Neutrophil (primary cell): Measurements from ENCODE around the gene ANXA6.

Source experiments
- H3K27ac ChIP-seq: fragments of 200-600 bp; sonication (generic); 2 replicates; pipeline ENCODE4 v1.5.1; 2016; ENCODE audit warnings: mild to moderate bottlenecking, moderate library complexity
- H3K27me3 ChIP-seq: fragments of 200-600 bp; sonication (generic); 2 replicates; pipeline ENCODE4 v1.6.0; 2016; ENCODE audit warnings: mild to moderate bottlenecking
- H3K36me3 ChIP-seq: fragments of 200-600 bp; sonication (generic); 2 replicates; pipeline ENCODE4 v1.5.1; 2017
- H3K4me1 ChIP-seq, 2 experiments: fragments of 200-600 bp in 1 of 2; sonication (generic) in 1 of 2; 1 replicate in 1 of 2; 2 replicates in 1 of 2; pipeline versions ENCODE4 v1.5.1 to v1.6.1; 2013 to 2016; ENCODE audit warnings: low read depth in 1 of 2, low read length in 1 of 2, mild to moderate bottlenecking in 1 of 2, moderate library complexity in 1 of 2; ENCODE audit not compliant: control insufficient read depth in 1 of 2, insufficient read depth in 1 of 2
- H3K4me3 ChIP-seq, 2 experiments: fragments of 200-600 bp in 1 of 2; sonication (generic) in 1 of 2; 1 replicate in 1 of 2; 2 replicates in 1 of 2; pipeline ENCODE4 v1.5.1; 2013 to 2016; ENCODE audit warnings: low read depth in 1 of 2, low read length in 1 of 2, mild to moderate bottlenecking in 1 of 2, moderate library complexity in 1 of 2
- H3K9me3 ChIP-seq: fragments of 200-600 bp; sonication (generic); 2 replicates; pipeline ENCODE4 v1.5.1; 2016
- CTCF ChIP-seq: fragments of 200-600 bp; sonication (generic); IDR thresholded peaks from 2 replicates; pipeline ENCODE4 v1.5.1; 2016; ENCODE audit warnings: antibody characterized with exemption

Gene ANXA6

GRCh38 chr5:151153766-151154272, 3.8 kb downstream of the ANXA6 start:
- Histone ChIP-seq H3K27me3 (no peaks in the 10 kb centered on the region), H3K36me3 (no peaks in the 10 kb centered on the region), H3K4me1 (peaks cover 85 to 87% of the 10 kb centered on the region in 2 experiments), H3K4me3 (no peak overlapping the region), H3K9me3 (no peaks in the 10 kb centered on the region), H3K27ac (peak overlapping the region; percentile 33)
- TF ChIP-seq CTCF: no peak

DNA sequence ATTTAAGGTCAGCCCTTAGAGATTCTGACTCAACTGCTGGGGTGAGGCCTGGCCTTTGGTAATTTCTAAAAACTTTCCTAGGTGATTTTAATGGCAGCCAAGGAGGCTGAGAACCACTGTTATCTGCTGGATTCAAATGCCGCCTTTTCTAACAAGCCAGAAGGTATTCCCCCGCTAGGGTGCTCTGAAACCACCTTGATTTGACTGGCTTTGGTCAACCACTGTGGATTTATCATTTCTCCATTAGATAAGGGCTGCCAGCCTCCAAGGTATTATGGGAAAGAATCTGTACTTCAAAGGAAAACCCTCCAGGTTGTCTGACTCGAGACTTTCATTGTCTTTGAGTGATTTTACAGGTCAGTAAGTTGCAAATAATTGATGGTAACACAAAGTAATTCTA, 4.3 kb downstream of the ANXA6 start:
- Histone ChIP-seq H3K4me3 (no peak overlapping the region), H3K27me3 (no peaks in the 10 kb centered on the region), H3K27ac (peak overlapping the region; percentile 85), H3K4me1 (peaks cover 86 to 87% of the 10 kb centered on the region in 2 experiments), H3K36me3 (no peaks in the 10 kb centered on the region), H3K9me3 (no peaks in the 10 kb centered on the region)
- no peak for TF ChIP-seq CTCF

DNA sequence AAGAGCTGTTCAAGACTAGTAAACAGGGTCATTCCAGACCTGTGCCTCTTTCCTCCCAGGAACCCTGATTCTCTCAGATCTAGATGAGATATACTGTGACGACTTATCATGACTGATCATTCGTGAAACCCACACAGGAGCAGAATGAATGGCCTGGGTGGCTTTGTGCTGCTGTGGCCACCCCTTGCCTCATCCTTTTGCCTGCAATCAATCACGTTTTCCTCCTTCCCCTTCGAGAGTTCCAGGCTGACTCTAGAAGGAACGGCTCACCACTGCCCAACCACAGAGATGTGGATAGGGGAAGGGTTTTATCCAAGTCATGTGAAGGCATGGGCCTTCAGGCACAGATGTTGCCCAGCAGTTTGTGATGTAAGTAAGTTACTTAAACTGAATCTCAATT, 5.8 kb downstream of the ANXA6 start:
- Histone ChIP-seq H3K4me3 (no peak overlapping the region), H3K36me3 (no peaks in the 10 kb centered on the region), H3K9me3 (no peaks in the 10 kb centered on the region), H3K27me3 (no peaks in the 10 kb centered on the region), H3K4me1 (peaks cover 75% of the 10 kb centered on the region in 2 experiments), H3K27ac (peak overlapping the region; percentile 85)
- no peak for TF ChIP-seq CTCF

DNA sequence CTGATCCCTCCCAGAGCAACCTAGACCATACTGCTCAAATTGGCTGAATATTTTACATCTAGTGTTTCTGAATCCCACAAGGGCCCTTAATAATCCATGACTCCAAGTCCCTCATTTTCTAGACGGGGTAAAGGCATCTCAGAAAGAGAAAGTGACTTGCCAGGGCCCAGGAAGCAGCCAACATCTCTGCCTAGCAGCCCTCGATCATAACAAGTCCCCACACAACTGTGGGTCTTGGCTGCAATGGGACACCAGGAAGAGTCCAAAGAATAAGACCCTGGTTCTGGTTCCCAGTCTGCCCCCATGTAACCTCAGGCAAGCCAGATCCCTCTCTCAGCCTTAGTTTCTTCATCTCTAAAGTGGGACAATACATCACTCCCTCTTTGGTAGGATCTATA, 6.3 kb downstream of the ANXA6 start:
- Histone ChIP-seq H3K4me3 (no peak overlapping the region), H3K27ac (peak overlapping the region; percentile 85), H3K36me3 (no peaks in the 10 kb centered on the region), H3K4me1 (peaks cover 75% of the 10 kb centered on the region in 2 experiments), H3K27me3 (no peaks in the 10 kb centered on the region), H3K9me3 (no peaks in the 10 kb centered on the region)
- no peak for TF ChIP-seq CTCF

- Histone ChIP-seq H3K27me3 (no peaks in the 10 kb centered on the region), H3K36me3 (no peaks in the 10 kb centered on the region), H3K9me3 (no peaks in the 10 kb centered on the region), H3K27ac (peak overlapping the region; percentile 85), H3K4me3 (peak overlapping the region in 1 of 2 experiments; percentile 25), H3K4me1 (peaks cover 74 to 75% of the 10 kb centered on the region in 2 experiments)
- no peak for TF ChIP-seq CTCF
Observed at GRCh38 chr5:151150471-151151262, 6.9 kb downstream of the ANXA6 start.
